Gastroesophageal sphincter (tissue), 4 donors: ENCODE results near the gene HCRTR1. TPM values are rescaled to one million over a fixed set of nuclear protein-coding genes. Genes with fewer than 3 reads are reported as not detected.

Source experiments
- ATAC-seq: fragments of 150-250 bp; one replicate; pipeline ENCODE4 v1.9.1; 2016; ENCODE audit warnings: mild to moderate bottlenecking, moderate library complexity
- H3K27ac ChIP-seq, 4 donors: fragments of 200-600 bp; sonication (generic) in 3 of 4; 1 replicate in 3 of 4; 2 replicates in 1 of 4; pipeline ENCODE4 v1.5.1; 2016 to 2019
- H3K27me3 ChIP-seq: fragments of 200-600 bp; sonication (generic); one replicate; pipeline ENCODE4 v1.5.1; 2019
- H3K36me3 ChIP-seq, 2 donors: fragments of 200-600 bp; sonication (generic); one replicate each; pipeline ENCODE4 v1.5.1; 2019; ENCODE audit warnings: control low read depth in 1 of 2
- H3K4me1 ChIP-seq, 3 donors: fragments of 200-600 bp; sonication (generic); 1 replicate in 2 of 3; 2 replicates in 1 of 3; pipeline ENCODE4 v1.5.1; 2016 to 2019; ENCODE audit warnings: control low read depth in 2 of 3
- H3K4me3 ChIP-seq, 2 donors: fragments of 200-600 bp; sonication (generic); one replicate each; pipeline ENCODE4 v1.5.1; 2019; ENCODE audit warnings: mild to moderate bottlenecking in 1 of 2, moderate library complexity in 1 of 2
- H3K9me3 ChIP-seq, 3 donors: fragments of 200-600 bp; sonication (generic); one replicate each; pipeline ENCODE4 v1.5.1; 2017 to 2019; ENCODE audit warnings: control low read depth in 2 of 3
- CTCF ChIP-seq, 4 experiments: fragments of 200-600 bp in 2 of 4; fragments of 450-650 bp in 2 of 4; sonication (generic) in 1 of 4; IDR thresholded peaks; one replicate each; pipeline ENCODE4 v1.5.1; 2017 to 2019; ENCODE audit warnings: antibody characterized with exemption in 4 of 4, mild to moderate bottlenecking in 2 of 4, moderate library complexity in 2 of 4
- EP300 ChIP-seq: sonication (generic); formaldehyde crosslinking; IDR thresholded peaks from one replicate; pipeline ENCODE4 v1.6.1; 2017; ENCODE audit warnings: antibody characterized with exemption, mild to moderate bottlenecking
- POLR2A ChIP-seq, 2 donors: fragments of 450-650 bp; IDR thresholded peaks; one replicate each; pipeline ENCODE4 v1.6.1; 2017; ENCODE audit warnings: antibody characterized with exemption in 2 of 2, mild to moderate bottlenecking in 2 of 2, moderate library complexity in 1 of 2
- POLR2AphosphoS5 ChIP-seq: sonication (generic); formaldehyde crosslinking; IDR thresholded peaks from one replicate; pipeline ENCODE4 v1.6.1; 2017; ENCODE audit warnings: antibody characterized with exemption
- WGBS, 2 donors: methylation state at CpG; one replicate each; pipeline ENCODE4 v1.1.5; 2018; ENCODE audit warnings: low coverage in 1 of 2; 5-methylcytosine and 5-hydroxymethylcytosine counted together
- total RNA-seq, 4 donors: library from RNA; depleted of rRNA; stranded (reverse); fragments of >200 nt; gene quantifications; one replicate each; pipeline ENCODE4 v1.1.0, GENCODE V29; 2016

Gene HCRTR1
- total RNA-seq, 4 donors from 2014 or later = 0.23 to 0.82 (median 0.67) TPM; not detected in 1

- H3K27ac ChIP-seq = peak overlapping the region; percentile 17 to 81 (median 69)
- no peaks in the 10 kb centered on the region for H3K27me3 ChIP-seq
- no peaks in the 10 kb centered on the region for H3K9me3 ChIP-seq
- H3K36me3 ChIP-seq = peaks cover 0 to 3% of the 10 kb centered on the region in 2 donors
- H3K4me1 ChIP-seq = peaks cover 0 to 100% (median 31%) of the 10 kb centered on the region in 3 donors
- no peak for ATAC-seq
- TF ChIP-seq CTCF (IDR thresholded peaks at IDR 0.05) = no peak
- TF ChIP-seq POLR2AphosphoS5 = no peak
- TF ChIP-seq POLR2A (IDR thresholded peaks at IDR 0.05) = no peak
- no peak for TF ChIP-seq EP300
- peak overlapping the region; percentile 0 to 37 for H3K4me3 ChIP-seq
- 25 to 66% methylated on average over 1 to 5 of the region's 6 CpGs for WGBS, 2 donors
These were observed 53.1 kb downstream of the HCRTR1 start for GRCh38 chr1:31670593-31670964.

GRCh38 chr1:31671147-31671546 is 53.7 kb downstream of the HCRTR1 start:
- 79% methylated on average over 5 of the region's 11 CpGs; no CpG with 5 or more reads in 1 of the 2 donors for WGBS, 2 donors

GRCh38 chr1:31671561-31672201 is 54.2 kb downstream of the HCRTR1 start:
- H3K36me3 ChIP-seq = no peaks in the 10 kb centered on the region
- no peak for ATAC-seq
- H3K4me3 ChIP-seq = no peak overlapping the region
- H3K4me1 ChIP-seq = peaks cover 0 to 94% (median 24%) of the 10 kb centered on the region in 3 donors
- TF ChIP-seq POLR2A (IDR thresholded peaks at IDR 0.05) (no peak), CTCF (IDR thresholded peaks at IDR 0.05) (no peak), EP300 (no peak), POLR2AphosphoS5 (no peak)
- no peaks in the 10 kb centered on the region for H3K9me3 ChIP-seq
- 53 to 81% methylated on average over 2 to 4 of the region's 8 CpGs for WGBS, 2 donors
- H3K27ac ChIP-seq = peak overlapping the region in 3 of 4 donors; percentile 60 to 81 (median 78)
- H3K27me3 ChIP-seq = no peaks in the 10 kb centered on the region

More at GRCh38 chr1:31671147-31671546, 53.7 kb downstream of the HCRTR1 start:
- no peak overlapping the region for H3K4me3 ChIP-seq
- H3K36me3 ChIP-seq = no peaks in the 10 kb centered on the region
- no peak for TF ChIP-seq CTCF (IDR thresholded peaks at IDR 0.05)
- H3K4me1 ChIP-seq = peaks cover 0 to 100% (median 30%) of the 10 kb centered on the region in 3 donors
- no peaks in the 10 kb centered on the region for H3K27me3 ChIP-seq
- peak overlapping the region in 3 of 4 donors; percentile 60 to 81 (median 78) for H3K27ac ChIP-seq
- no peaks in the 10 kb centered on the region for H3K9me3 ChIP-seq
- no peak for ATAC-seq

GRCh38 chr1:31672986-31673385 is 55.5 kb downstream of the HCRTR1 start:
- WGBS, 2 donors = 52% methylated on average over 2 of the region's 13 CpGs; no CpG with 5 or more reads in 1 of the 2 donors
- H3K36me3 ChIP-seq = peaks cover 0 to 5% of the 10 kb centered on the region in 2 donors
- TF ChIP-seq EP300 = no peak
- no peak for TF ChIP-seq POLR2AphosphoS5
- TF ChIP-seq POLR2A (IDR thresholded peaks at IDR 0.05) = no peak
- TF ChIP-seq CTCF (IDR thresholded peaks at IDR 0.05) = no peak
- H3K4me1 ChIP-seq = peaks cover 0 to 81% (median 17%) of the 10 kb centered on the region in 3 donors
- no peak for ATAC-seq
- H3K27ac ChIP-seq = peak overlapping the region in 3 of 4 donors; percentile 56 to 81 (median 78)
- H3K27me3 ChIP-seq = no peaks in the 10 kb centered on the region
- H3K4me3 ChIP-seq = no peak overlapping the region
- no peaks in the 10 kb centered on the region for H3K9me3 ChIP-seq

- H3K4me1 ChIP-seq = peaks cover 0 to 77% (median 17%) of the 10 kb centered on the region in 3 donors
- no CpG with 5 or more reads among the region's 9 CpGs for WGBS, 2 donors
These were observed 55.9 kb downstream of the HCRTR1 start for GRCh38 chr1:31673433-31673832.

More at GRCh38 chr1:31673433-31673832, 55.9 kb downstream of the HCRTR1 start:
- H3K27ac ChIP-seq = peak overlapping the region in 3 of 4 donors; percentile 56 to 81 (median 78)
- H3K9me3 ChIP-seq = no peaks in the 10 kb centered on the region
- H3K36me3 ChIP-seq = peaks cover 0 to 7% of the 10 kb centered on the region in 2 donors
- ATAC-seq = no peak
- H3K27me3 ChIP-seq = no peaks in the 10 kb centered on the region
- TF ChIP-seq EP300 (no peak), POLR2A (IDR thresholded peaks at IDR 0.05) (no peak), CTCF (IDR thresholded peaks at IDR 0.05) (no peak), POLR2AphosphoS5 (no peak)
- H3K4me3 ChIP-seq = no peak overlapping the region
